Measurements from ENCODE around the gene SLC35F1. TPM values are rescaled to one million over a fixed set of nuclear protein-coding genes. Genes with fewer than 3 reads are reported as not detected.
"Not testable (repeated sequence)": the region's sequence is repeated elsewhere in the genome, so short reads cannot be mapped to it uniquely, and the experiment has no call there.

Gene SLC35F1
- total RNA-seq, result 1 to 10 TPM in 1 of 3 donors, under 1 TPM in 2; 0.23 to 6.1 (median 0.29) TPM
- long read RNA-seq, donor 1, full-length matches to known transcripts, result 2 of 4 reads
- long read RNA-seq, donor 1, partial matches to known transcripts, result 0 of 4 reads
- long read RNA-seq, donor 1, other reads (novel, unspliced or antisense), result 2 of 4 reads
- long read RNA-seq, donor 2, result 0 reads

- TF ChIP-seq, protein P1, sequence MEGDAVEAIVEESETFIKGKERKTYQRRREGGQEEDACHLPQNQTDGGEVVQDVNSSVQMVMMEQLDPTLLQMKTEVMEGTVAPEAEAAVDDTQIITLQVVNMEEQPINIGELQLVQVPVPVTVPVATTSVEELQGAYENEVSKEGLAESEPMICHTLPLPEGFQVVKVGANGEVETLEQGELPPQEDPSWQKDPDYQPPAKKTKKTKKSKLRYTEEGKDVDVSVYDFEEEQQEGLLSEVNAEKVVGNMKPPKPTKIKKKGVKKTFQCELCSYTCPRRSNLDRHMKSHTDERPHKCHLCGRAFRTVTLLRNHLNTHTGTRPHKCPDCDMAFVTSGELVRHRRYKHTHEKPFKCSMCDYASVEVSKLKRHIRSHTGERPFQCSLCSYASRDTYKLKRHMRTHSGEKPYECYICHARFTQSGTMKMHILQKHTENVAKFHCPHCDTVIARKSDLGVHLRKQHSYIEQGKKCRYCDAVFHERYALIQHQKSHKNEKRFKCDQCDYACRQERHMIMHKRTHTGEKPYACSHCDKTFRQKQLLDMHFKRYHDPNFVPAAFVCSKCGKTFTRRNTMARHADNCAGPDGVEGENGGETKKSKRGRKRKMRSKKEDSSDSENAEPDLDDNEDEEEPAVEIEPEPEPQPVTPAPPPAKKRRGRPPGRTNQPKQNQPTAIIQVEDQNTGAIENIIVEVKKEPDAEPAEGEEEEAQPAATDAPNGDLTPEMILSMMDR (IDR thresholded peaks at IDR 0.05), result no peak
- Histone ChIP-seq H3K4me1 (ENCODE audit: low read depth) (peaks cover 11% of the 10 kb centered on the region), H3K4me3 (no peak within 1 kb of the TSS), H3K36me3 (ENCODE audit: low read depth) (no peaks in the 10 kb centered on the region), H3K9me3 (no peaks in the 10 kb centered on the region)
- ATAC-seq (peak; percentile 53), DNase-seq (peak; percentile 35 to 41 (median 40))
- intact Hi-C loops (cut with DNase I, micrococcal nuclease), result no loop called here
Measured at GRCh38 chr6:117906958-117907600, at the start of gene SLC35F1. Gene SLC35F1 (plus strand): TSS chr6:117907264.

DNA sequence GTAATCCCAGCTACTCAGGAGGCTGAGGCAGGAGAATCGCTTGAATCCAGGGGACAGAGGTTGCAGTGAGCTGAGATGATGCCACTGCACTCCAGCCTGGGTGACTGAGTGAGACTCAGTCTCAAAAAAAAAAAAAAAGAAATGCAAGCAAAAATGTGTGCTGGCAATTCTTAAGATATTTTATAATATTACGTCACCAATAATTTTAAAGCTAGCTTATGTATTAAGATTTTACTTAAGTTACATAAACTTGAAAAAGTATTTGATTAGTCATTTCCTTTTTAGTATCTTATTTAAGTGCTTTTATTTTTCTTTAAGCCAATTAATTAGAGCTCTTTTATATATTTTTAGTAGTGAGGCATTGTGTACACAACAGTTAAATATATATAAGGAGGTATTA is 48.5 kb upstream of the SLC35F1 start:
- H3K36me3 ChIP-seq (ENCODE audit: low read depth); H3K4me3 ChIP-seq; ATAC-seq; H3K4me1 ChIP-seq (ENCODE audit: low read depth); DNase-seq; H3K9me3 ChIP-seq; intact Hi-C loops (cut with DNase I, micrococcal nuclease): not testable (repeated sequence)

DNA sequence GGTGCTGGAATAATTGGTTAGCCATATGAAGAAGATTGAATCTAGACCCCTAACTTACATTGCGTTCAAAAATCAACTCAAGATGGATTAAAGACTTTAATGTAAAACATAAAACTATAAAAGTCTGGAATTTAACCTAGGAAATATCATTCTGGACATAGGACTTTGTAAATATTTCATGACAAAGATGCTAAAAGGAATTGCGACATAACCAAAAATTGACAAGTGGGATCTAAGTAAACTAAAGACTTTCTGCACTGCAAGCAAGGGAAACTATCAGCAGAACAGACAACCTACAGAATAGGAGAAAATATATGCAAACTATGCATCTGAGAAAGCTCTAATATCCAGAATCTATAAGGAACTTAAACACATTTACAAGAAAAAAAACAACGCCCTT is 45.5 kb upstream of the SLC35F1 start:
- Histone ChIP-seq H3K4me3 (no peak overlapping the region), H3K9me3 (peaks cover 3% of the 10 kb centered on the region), H3K4me1 (ENCODE audit: low read depth) (no peaks in the 10 kb centered on the region), H3K36me3 (ENCODE audit: low read depth) (no peaks in the 10 kb centered on the region)
- ATAC-seq (no peak), DNase-seq (no peak)
- TF ChIP-seq, protein P1 (IDR thresholded peaks at IDR 0.05), result no peak
- intact Hi-C loops (cut with DNase I, micrococcal nuclease), result no loop called here

GRCh38 chr6:117866561-117866960 is 40.5 kb upstream of the SLC35F1 start:
- Histone ChIP-seq H3K4me1 (ENCODE audit: low read depth) (no peaks in the 10 kb centered on the region), H3K36me3 (ENCODE audit: low read depth) (no peaks in the 10 kb centered on the region), H3K4me3 (no peak overlapping the region), H3K9me3 (peaks cover 6% of the 10 kb centered on the region)
- intact Hi-C loops (cut with DNase I, micrococcal nuclease), result no loop called here
- no peak for ATAC-seq
- DNase-seq, result no peak
- TF ChIP-seq, protein P1 (IDR thresholded peaks at IDR 0.05), result no peak

GRCh38 chr6:117870486-117871242 is 36.4 kb upstream of the SLC35F1 start:
- DNase-seq (no peak), ATAC-seq (no peak)
- Histone ChIP-seq H3K4me3 (no peak overlapping the region), H3K4me1 (ENCODE audit: low read depth) (no peaks in the 10 kb centered on the region), H3K36me3 (ENCODE audit: low read depth) (no peaks in the 10 kb centered on the region), H3K9me3 (peaks cover 6% of the 10 kb centered on the region)
- intact Hi-C loops (cut with DNase I, micrococcal nuclease), result no loop called here
- TF ChIP-seq, protein P1 (IDR thresholded peaks at IDR 0.05), result no peak

DNA sequence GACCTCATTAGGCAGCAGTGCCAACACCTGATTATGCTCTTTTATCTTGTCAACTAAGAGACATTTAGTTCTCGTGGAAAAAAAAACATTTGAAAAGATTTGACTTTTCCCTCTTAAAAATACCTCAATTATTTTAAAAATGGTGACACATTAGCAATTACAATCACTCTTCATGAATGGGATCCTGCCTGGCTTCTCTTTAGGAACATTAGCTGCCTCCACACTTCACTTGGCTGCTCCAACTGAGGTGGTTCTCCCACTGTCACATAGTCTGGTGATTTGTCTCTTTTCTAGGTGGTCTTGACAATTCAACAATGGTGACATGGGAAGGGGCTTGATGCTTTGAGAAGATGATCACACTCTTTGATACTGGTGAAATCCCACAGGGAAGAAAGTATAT is 26.2 kb upstream of the SLC35F1 start:
- Histone ChIP-seq H3K9me3 (no peaks in the 10 kb centered on the region), H3K4me1 (ENCODE audit: low read depth) (no peaks in the 10 kb centered on the region), H3K4me3 (no peak overlapping the region), H3K36me3 (ENCODE audit: low read depth) (no peaks in the 10 kb centered on the region)
- intact Hi-C loops (cut with DNase I, micrococcal nuclease), result no loop called here
- DNase-seq, result no peak
- no peak for ATAC-seq
- TF ChIP-seq, protein P1 (IDR thresholded peaks at IDR 0.05), result no peak
